HK-2 (cell line): Measurements from ENCODE around the gene HSBP1.

ENCODE experiments used
- DNase-seq: peaks from one replicate; pipeline ENCODE4 v3.0.0-alpha.2; 2018; ENCODE audit not compliant: unreplicated experiment

HSBP1 gene

DNA sequence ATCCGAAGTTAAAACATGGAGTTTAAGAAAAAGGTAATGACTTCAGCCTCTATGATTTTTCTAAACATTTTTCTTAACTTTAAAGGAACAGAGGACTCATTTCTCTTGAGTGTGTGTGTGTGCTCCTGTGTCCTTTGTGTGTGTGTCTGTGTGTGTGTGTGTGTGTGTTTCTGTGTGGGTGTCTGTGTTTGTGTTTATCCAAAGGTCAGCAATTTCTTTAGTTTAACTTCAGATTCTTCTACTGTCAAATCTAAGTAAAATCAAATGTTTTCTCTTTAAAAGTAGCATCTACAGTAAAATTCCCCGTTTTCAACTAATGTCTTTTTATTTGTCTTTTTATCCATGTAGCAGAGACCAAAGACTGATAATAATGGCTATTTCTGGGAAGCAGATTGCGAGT is 31.8 kb downstream of the HSBP1 start:
- DNase-seq, result no peak

DNA sequence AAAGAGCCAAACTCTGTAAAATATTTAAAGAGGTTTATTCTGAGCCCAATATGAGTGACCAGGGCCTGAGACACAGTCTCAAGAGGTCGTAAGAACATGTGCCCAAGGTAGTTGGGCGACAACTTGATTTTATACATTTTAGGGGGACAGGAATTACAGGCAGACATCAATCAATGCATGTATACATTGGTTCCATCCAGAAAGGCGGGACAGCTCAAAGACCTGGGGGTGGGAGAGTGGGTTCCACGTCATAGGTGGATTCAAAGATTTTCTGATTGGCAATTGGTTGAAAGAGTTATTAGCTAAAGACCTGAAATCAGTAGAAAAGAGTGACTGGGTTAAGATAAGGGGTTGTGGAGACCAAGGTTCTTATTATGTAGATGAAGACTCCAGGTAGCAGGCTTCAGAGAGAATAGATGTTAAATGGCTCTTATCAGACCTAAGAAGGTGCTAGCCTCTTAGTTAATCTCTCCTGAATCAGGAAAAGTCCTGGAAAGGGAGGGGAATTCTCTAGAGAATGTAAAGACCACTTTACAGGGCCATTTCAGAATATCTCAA is 32.4 kb downstream of the HSBP1 start:
- DNase-seq, result no peak

DNA sequence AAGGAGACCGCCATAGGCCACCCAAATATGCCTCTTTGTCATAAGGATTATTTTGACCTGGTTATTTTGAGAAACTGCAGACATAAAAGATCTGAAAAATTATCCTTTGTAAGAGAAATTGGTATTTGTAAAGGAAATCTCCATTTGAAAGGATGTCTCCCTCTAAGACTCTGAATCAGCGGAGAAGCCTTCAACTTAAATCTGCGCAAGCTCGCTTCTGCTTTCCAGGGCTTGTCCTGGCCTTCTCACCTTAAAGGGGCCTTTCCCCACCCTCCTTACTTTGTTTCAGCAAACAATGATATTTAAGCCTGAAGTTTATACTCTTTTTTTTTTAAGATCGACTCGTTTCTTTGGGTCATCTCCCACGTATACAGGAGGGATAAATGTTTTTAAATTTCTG is 34.5 kb downstream of the HSBP1 start:
- no peak for DNase-seq

DNA sequence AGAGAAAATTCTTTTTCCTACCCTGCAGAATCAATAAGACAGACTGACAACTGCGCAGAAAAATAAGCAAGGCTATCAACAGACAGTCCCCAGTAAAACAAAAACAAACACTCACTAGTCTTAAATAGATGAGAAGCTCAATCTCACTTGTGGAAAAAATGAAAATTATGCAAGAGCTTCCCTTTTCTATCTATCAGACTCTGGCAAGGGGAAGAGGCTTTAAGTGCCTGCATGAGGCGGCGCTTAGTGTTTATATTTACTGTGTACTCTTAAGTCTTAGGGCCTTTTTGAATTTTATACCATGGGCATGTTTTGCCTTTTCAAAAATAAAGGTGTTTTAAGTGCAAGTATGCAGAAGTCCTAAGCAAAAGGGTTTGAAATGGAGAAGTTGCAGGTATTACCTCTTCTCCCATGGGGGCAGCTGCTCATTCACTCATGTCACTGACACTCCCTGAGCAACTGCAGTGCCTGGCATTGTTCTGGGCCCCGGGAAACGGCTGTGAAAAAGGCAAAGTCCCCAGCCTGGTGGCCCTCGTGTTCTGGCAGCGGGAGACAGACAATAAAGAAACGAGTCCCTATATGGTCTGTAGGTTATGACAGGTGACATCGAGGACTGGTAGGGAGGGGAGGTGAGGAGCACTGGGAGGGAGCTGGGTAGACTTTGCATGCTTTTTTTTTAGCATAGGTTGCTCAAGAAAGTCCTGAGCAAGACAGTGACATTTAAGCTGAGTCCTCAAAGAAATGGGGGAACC is 35.2 kb downstream of the HSBP1 start:
- DNase-seq, result no peak

DNA sequence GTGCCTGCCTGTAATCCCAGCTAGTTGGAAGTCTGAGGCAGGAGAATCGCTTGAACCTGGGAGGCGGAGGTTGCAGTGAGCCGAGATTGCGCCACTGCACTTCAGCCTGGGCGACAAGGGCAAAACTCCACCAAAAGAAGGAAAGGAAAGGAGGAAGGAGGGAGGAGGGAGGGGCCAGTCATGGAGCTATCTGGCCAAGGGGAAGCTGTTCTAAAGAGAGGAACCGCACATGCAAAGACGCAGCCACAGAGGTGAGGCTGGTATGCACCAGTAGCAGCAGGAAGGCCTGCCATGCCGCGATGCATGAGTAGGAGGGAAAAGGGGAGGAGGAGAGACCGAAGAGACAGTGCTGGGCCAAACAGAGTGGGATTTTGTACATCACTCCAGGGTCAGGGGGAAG is 35.9 kb downstream of the HSBP1 start:
- DNase-seq, result no peak

DNA sequence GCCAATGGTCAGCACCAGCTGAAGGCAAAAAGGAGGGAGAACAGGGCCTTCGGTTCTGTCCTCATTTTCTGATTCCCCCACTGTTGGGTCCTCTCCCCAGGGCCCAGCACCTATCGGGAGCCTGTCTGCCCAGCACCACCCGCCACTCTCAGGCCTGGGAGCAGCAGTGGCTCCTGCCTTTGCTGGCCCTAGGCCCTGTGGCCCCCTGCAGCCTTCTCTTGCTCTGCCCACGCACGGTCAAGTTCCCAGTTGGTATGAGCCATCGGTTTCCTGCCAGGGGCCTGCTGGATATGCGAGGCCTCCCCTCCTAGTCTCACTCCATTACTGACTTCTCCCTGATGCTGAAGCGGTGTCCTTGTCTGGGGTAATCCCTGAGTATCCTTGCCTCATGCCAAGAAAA is 37.5 kb downstream of the HSBP1 start:
- DNase-seq, result no peak

DNA sequence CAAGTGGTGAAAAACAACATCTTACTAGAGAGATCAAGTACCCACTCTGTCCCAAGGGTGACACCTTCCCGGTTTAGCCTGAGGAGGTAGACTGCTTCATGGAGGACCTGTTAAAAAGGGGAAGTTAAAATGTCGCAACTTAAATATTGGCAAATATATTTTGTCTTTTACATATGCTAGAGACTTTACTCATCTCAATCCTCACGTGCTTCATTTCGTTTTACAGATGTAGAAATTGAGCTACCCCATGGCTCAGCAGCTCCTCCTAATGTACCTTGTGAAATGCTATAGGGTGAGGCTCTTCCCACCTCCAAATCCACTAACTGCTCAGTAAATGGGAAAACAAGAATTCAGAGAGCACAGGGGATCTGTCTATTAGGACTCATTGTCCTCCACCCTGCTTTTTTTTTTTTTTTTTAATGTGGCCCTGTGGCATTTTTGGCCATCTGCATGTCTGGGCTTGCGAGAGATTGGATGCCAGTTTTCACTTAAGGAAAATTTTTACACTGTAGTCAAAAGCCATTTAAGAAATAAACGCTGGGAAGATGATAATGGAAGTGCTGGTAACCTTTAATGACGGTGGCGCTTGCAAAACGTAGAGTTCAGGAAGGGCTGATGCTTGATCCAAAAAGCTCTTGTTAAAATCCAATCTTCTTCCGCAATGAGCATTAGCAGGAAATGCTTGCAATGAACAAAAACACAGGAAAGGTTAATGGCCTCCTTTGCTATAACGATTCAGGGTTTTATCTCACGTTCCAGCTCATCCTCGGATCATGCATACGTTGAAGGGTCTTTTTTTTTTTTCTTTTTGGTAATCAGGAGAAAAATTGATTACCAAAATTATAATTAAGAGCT is 39.8 kb downstream of the HSBP1 start:
- DNase-seq, result no peak

DNA sequence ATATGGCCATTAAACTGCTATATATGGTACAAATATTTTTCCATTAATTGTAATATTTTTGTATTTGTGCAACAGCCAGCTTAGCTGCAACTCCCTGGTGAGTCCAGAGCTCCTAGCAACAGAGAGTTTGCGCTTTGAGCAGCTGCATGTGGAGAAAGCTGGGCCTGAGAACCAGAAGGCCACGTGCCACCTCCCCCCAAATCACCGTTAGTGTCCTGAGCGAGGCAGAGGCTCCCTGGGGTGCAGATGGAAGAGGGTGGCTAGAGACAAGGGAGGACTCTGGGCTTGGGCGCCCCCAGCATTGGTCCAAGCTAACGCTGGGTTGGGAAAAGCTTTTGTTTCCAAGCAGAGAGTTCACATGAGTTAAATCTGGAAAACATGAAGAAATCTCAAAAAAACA is 41.6 kb downstream of the HSBP1 start:
- DNase-seq, result no peak

DNA sequence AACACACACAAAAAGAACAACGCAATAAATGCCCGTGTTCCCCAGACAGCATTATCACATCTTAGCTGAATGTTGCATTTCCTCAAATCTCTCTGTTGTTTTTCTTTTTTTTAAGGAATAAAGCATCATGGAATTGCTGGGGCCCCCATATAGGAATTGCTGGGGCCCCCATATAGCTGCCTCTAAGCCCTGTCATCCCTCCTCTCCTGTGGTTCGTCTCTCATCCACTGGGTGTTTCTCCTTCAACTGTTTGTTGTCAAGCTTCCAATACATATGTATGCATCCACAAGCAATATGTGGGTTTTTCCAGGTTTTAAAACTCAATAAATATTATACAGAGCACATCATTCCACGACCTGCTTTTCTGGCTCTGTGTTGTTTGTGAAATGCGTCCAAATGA is 43.2 kb downstream of the HSBP1 start:
- no peak for DNase-seq

DNA sequence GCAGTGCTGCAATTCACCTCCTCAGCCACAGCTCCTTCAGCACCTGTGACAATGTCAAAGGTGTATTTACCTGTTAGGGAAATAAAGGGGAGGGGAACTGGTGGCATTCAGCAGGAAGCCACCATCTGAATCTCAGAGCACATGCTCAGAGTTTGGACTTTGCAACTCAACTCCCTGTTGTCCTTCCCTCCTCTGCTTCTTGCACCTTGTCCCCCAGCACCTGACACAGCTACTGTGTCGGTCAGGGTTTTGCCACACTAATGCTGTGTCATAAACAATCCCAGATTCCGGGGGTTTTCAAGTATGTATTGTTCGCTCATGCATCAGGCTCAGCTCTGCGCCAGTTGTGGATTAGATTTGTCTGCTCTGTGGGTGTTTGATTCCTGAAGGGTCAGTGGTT is 43.7 kb downstream of the HSBP1 start:
- no peak for DNase-seq

DNA sequence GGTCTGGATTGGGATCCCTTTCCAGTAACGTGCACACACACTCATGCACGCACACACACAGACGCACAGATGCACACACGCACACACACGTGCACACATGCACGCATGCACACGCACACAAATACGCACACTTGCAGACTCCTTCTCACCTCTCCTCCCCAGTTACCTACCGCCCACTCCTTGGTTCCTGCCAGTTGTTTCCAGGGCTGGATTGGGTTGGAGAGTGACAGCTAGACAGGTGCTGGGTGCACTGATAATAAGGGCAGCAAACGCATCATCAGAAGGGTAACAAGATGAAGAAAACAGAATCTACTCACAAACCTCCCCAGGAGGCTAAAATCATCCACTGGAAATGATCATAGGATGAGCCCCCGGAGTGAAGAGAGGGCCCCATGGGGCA is 45.0 kb downstream of the HSBP1 start:
- DNase-seq, result no peak

DNA sequence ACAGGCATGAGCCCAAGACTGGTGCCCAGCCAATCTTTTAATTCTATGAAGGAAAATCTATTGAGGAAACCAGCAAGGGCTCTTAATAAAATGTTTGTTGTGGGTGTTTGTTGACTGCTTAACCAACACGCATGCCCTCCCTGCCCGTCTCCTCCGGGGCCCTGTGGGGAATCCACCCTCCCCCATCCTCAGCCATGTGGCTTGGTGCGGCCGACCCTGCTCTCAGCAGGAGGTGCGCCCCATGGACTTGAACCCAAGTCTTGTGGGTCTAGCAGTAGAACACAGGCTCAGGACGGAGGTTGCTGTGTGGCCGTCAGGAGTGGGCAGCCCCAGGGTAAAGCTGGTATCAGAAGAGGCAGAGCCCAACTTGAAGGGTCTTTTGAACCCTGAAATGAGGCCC is 46.1 kb downstream of the HSBP1 start:
- DNase-seq, result no peak

DNA sequence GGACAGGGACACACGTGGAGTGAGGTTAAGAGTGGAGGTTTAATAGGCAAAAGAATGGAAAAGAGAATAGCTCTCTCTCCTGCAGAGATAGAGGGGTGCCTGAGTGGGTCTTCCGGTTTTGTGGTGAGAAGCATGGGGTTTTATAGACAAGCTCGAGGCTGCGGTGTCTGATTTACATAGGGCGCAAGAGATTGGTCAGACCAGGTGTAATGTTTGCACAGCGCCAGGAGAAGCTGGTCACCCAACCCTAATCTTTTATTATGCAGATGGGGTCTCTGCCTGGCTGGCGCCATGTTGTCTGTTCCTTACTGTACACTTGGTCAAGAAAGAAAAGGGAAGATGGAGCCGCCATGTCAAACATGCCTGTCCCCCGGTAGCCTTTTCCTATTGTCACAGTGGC is 46.6 kb downstream of the HSBP1 start:
- no peak for DNase-seq

DNA sequence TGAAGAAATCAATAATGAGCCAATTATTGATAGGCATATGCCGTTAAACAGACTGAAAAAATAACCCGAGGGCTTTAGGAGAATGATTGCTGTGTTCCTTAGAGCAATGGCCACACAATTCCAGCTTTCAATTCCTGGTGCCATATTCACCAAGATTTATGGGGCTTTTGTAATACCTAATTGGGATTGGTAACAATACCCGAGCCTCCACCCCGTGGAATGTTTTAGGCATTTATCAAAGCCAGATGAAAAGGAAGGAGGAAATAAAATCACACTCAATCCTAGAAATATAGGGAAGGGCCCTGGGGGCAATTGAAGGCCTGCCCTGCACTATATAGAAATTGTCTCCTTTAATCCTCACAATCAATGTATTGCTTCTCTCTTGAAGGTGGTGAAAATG is 49.0 kb downstream of the HSBP1 start:
- no peak for DNase-seq

DNA sequence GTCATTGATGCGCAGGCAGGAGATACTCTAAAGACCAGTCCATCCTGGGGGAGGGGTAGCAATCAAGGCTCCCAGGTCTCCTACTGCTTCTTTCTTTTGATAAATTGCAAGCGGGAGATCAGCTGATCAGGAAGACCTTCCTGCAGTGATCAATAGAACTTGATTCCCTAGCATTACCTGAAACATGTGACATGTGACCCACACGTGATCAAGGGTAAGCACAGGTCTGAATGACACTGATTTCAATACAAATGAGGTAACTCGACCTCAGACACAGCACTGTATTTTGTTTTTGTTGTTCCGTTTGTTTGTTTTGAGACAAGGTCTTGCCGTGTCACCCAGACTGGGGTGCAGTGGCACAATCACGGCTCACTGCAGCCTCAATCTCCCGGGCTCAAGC is 51.5 kb downstream of the HSBP1 start:
- DNase-seq, result no peak

DNA sequence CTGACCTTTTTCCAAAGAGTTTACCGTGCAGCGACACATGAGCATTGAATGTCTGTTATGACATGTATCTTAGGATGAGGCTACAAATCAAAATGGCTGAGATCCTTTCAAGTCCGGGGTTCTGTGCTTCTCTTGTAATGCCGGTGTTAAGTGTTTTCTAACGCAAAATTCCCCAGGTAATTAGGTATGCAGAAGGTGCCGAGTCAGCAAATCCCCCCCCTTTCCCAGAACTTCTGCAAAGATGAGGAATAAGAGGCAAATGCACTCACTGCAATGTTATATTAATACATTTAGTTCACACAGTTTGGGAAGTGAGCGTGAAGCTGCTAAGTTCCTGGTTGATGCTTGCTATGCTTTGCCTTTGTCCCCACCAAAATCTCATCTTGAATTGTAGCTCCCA is 54.9 kb downstream of the HSBP1 start:
- DNase-seq, result no peak

DNA sequence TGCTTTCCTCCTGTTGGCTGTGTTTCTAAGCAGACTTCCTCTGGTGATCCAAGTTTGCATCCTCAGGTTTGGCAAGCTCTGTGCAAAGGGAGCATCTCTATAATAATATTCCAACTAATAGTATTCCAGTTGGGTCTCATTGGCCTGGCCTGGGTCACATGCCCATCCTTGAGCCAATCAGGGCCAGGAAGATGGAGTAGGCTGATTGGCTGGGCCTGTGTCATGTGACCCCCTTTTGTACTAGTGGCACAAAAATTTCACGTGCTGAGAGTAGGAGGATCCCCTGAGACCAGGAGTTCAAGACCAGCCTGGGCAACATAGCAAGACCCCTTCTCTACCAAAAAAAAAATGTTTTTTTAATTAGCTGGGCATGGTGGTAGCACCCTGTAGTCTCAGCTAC is 55.9 kb downstream of the HSBP1 start:
- DNase-seq, result no peak
